WERI-Rb-1 (cell line): Measurements from ENCODE around the gene ANK2.

ENCODE experiments used
- DNase-seq: peaks from one replicate; pipeline ENCODE4 v3.0.0-alpha.2; 2020
- H3K27ac ChIP-seq: fragments of 250-450 bp; sonication (Bioruptor Pico); 2 replicates; pipeline ENCODE4 v1.5.1; 2020; ENCODE audit warnings: mild to moderate bottlenecking, moderate library complexity
- H3K27me3 ChIP-seq: fragments of 250-450 bp; sonication (Bioruptor Pico); 2 replicates; pipeline ENCODE4 v1.5.1; 2021; ENCODE audit warnings: mild to moderate bottlenecking, low read depth, moderate library complexity; ENCODE audit not compliant: insufficient read depth, severe bottlenecking
- H3K36me3 ChIP-seq: fragments of 250-450 bp; sonication (Bioruptor Pico); 2 replicates; pipeline ENCODE4 v1.5.1; 2020; ENCODE audit warnings: mild to moderate bottlenecking, moderate library complexity
- H3K4me3 ChIP-seq: 2 replicates; pipeline ENCODE4 v1.5.1; 2011; ENCODE audit warnings: low read depth, mild to moderate bottlenecking, control low read depth, low read length
- H3K9me3 ChIP-seq: fragments of 250-450 bp; sonication (Bioruptor Pico); 2 replicates; pipeline ENCODE4 v1.5.1; 2021; ENCODE audit warnings: mild to moderate bottlenecking, moderate library complexity; ENCODE audit not compliant: severe bottlenecking
- TF ChIP-seq, protein P1 (sequence below): IDR thresholded peaks from 2 replicates; pipeline ENCODE4 v1.5.1; 2011; ENCODE audit warnings: low read depth, mild to moderate bottlenecking, control low read depth, inconsistent platforms, low read length

Gene ANK2

DNA sequence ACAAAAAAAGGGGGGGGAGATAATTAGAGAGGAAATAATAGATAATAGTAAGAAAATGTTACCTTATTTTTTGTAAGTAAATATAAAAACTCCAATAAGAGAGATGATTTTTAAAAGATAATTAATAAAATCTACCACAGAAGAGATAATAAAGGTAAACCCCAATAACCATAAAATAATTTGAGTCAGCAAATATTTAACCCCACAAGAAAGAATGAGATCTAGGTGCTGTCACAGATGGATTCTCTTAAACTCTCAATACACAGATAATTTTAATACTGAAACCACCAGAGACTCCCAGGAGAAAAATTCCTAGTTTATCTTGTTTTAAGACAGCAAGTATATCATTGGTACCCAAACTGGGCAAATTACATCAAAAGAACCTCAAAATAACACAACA is 341.4 kb downstream of the ANK2 start:
- H3K9me3 ChIP-seq: no peaks in the 10 kb centered on the region
- no peak overlapping the region for H3K27ac ChIP-seq
- DNase-seq: no peak
- H3K27me3 ChIP-seq: no peaks in the 10 kb centered on the region
- no peak overlapping the region for H3K4me3 ChIP-seq
- H3K36me3 ChIP-seq: no peaks in the 10 kb centered on the region
- TF ChIP-seq, protein P1, sequence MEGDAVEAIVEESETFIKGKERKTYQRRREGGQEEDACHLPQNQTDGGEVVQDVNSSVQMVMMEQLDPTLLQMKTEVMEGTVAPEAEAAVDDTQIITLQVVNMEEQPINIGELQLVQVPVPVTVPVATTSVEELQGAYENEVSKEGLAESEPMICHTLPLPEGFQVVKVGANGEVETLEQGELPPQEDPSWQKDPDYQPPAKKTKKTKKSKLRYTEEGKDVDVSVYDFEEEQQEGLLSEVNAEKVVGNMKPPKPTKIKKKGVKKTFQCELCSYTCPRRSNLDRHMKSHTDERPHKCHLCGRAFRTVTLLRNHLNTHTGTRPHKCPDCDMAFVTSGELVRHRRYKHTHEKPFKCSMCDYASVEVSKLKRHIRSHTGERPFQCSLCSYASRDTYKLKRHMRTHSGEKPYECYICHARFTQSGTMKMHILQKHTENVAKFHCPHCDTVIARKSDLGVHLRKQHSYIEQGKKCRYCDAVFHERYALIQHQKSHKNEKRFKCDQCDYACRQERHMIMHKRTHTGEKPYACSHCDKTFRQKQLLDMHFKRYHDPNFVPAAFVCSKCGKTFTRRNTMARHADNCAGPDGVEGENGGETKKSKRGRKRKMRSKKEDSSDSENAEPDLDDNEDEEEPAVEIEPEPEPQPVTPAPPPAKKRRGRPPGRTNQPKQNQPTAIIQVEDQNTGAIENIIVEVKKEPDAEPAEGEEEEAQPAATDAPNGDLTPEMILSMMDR: no peak

DNA sequence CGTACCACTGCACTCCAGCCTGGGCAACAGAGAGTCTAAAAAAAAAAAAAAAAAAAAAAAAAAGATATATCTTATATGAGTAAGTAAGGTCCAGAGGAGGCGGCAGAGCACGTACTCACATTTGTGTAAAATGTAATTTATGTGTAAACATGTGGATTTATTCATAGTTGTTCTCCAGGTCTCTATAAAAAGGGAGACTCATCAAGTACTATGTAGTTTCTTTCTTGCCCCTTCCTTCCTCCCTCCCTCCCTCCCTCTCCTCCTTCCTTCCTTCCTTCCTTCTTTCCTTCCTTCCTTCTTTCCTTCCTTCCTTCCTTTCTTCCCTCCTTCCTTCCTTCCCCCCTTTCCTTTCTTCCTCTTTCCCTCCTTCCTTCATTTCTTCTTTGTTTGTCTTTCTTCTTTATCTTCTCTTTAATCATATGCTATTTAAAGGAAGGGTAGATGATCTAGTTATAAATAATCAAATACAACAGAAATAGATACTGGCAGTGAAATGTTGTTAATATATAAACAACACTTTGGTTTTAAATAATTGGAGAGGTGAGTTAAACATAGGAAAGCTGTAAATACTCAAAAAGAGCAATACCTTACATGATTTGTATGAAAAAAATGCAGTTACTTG is 344.8 kb downstream of the ANK2 start:
- Histone ChIP-seq H3K36me3 (no peaks in the 10 kb centered on the region), H3K9me3 (no peaks in the 10 kb centered on the region), H3K27me3 (no peaks in the 10 kb centered on the region), H3K4me3 (no peak overlapping the region), H3K27ac (no peak overlapping the region)
- TF ChIP-seq, protein P1: no peak
- no peak for DNase-seq

DNA sequence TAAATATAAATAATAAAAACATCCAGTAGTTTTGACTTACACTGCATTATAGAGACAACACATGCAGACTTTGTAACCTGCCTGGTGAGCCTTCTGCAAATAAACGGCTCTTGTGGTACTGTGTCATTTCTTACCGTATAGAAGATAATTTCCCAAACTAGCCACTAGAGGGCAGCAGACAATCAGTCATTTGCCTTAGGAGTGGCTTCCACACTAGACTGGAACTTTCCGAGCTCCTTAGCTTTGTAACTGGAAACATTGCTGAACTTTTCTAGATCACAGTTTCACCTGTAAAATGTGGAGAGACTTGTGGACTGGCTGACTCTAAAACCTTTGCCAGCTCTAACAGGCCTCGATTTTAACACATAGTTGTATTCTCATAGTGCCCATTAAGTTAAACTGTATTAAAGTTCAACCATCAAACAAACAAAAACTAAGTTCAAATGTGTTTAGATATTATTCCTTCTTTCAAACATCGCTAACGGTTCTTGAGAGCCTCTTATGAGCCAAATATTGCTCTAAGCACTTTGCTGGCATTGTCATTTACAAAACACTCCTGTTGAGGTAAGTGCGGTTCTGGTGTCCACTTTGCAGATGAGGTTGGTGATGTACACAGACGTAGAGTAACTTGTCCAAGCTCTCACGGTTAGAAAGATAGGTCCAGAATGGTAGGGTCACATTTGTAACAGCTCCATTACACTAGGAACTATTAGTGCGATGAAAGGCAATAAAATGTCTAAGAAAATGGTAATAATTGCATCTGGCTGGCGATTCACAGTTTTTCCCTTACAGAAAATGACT is 345.5 kb downstream of the ANK2 start:
- no peak overlapping the region for H3K4me3 ChIP-seq
- no peaks in the 10 kb centered on the region for H3K36me3 ChIP-seq
- DNase-seq: peak; percentile 68
- H3K27ac ChIP-seq: no peak overlapping the region
- H3K27me3 ChIP-seq: no peaks in the 10 kb centered on the region
- no peaks in the 10 kb centered on the region for H3K9me3 ChIP-seq
- TF ChIP-seq, protein P1: peak; percentile 63

DNA sequence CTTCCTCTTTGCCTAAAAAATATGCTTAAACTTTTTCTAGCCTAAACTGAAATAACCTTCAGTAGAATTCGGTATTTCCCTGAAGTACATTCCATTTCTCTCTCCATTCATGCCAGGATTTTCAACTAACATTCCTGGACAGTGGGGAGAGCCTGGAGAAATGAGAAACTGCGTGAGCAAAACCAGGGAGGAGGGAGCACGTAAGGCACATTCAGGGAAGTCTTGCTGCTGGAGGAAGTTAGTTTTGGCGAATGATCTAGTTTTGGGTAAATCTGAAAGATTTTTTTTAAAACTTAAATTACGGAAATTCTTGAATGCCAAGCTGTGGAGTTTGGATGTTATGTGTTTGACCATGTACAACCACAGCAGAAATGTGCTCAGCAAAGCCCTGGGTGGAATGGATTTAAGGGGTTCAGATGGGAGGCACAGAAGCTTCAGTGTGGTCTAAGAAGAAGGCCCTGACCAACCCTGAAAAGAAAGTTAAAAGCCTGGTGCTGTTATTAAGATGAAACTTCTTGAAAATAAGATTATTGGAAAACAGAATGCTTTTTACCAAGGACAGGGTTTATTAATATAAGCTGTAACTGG is 347.8 kb downstream of the ANK2 start:
- Histone ChIP-seq H3K4me3 (no peak overlapping the region), H3K9me3 (no peaks in the 10 kb centered on the region), H3K27me3 (no peaks in the 10 kb centered on the region), H3K27ac (no peak overlapping the region), H3K36me3 (no peaks in the 10 kb centered on the region)
- DNase-seq: no peak
- TF ChIP-seq, protein P1: no peak

DNA sequence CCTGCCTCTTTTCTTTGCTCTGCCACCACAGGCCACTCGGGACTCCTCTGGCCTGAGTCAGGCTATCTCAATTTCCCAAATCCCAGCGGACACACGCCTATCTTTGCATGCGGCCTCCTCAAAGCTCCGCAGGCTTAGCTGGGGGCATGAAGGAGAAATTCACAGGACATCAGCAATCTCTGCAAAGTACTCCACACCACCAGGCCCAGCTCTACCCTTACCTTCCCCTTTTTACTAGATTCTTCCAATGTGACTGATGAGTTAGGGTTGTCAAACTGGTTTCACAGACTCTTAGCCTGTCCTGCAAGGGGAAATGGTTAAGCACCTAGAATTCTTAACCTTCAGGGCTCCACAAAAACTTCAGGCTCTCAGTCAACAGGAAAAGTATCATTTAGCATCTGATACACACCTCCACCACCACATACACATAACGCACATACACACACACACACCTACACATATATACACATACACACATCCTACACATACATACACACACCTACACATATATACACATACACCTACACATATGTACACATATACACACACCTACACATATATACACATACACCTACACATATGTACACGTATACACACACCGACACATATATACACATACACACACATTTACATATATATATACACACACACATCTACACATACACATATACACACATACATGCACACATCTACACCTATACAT is 349.1 kb downstream of the ANK2 start:
- no peaks in the 10 kb centered on the region for H3K27me3 ChIP-seq
- DNase-seq: no peak
- H3K9me3 ChIP-seq: no peaks in the 10 kb centered on the region
- H3K4me3 ChIP-seq: no peak overlapping the region
- no peak overlapping the region for H3K27ac ChIP-seq
- no peaks in the 10 kb centered on the region for H3K36me3 ChIP-seq
- TF ChIP-seq, protein P1: no peak
